SK-N-SH treated with all-trans-retinoic acid at 6 μM for 48 hours (cell line): ENCODE data around the gene CSRNP3.

ENCODE experiments used
- ESRRG ChIP-seq: fragments of 250-450 bp; sonication (Bioruptor Pico); IDR thresholded peaks from 2 replicates; pipeline ENCODE4 v1.6.1; 2021; ENCODE audit warnings: mild to moderate bottlenecking
- POU6F1 ChIP-seq: fragments of 250-450 bp; sonication (Bioruptor Pico); IDR thresholded peaks from 2 replicates; pipeline ENCODE4 v1.8.0; 2021; ENCODE audit warnings: low read depth, mild to moderate bottlenecking, moderate library complexity, borderline replicate concordance
- TOX ChIP-seq: fragments of 250-450 bp; sonication (Bioruptor Pico); IDR thresholded peaks from 2 replicates; pipeline ENCODE4 v1.8.0; 2021; ENCODE audit warnings: mild to moderate bottlenecking, moderate library complexity, borderline replicate concordance
- ZC3H10 ChIP-seq: fragments of 250-450 bp; sonication (Bioruptor Pico); IDR thresholded peaks from 2 replicates; pipeline ENCODE4 v1.5.1; 2021; ENCODE audit warnings: mild to moderate bottlenecking, moderate library complexity
- ZNF70 ChIP-seq: fragments of 450-650 bp; formaldehyde crosslinking; IDR thresholded peaks from 2 replicates; pipeline ENCODE4 v1.5.0; 2020; ENCODE audit warnings: mild to moderate bottlenecking, moderate library complexity

GRCh38 chr2:165666605-165667004 lies 197.1 kb downstream of the CSRNP3 start:
- no peak for TF ChIP-seq ZNF70 (CRISPR knock-in tag)
- TF ChIP-seq ESRRG (CRISPR knock-in tag), result no peak
- no peak for TF ChIP-seq ZC3H10 (CRISPR knock-in tag)
- TF ChIP-seq TOX (CRISPR knock-in tag), result no peak
- TF ChIP-seq POU6F1 (CRISPR knock-in tag), result no peak
